ENCODE data around the gene TMX1.

GRCh38 chr14:51304438-51304837, 64.4 kb downstream of the TMX1 start:
- TF ChIP-seq POLR2A (IDR thresholded peaks at IDR 0.05) (no peak), CTCF (IDR thresholded peaks at IDR 0.05) (no peak)

All from testis (tissue), 2 donors.